WI38 (cell line): ENCODE results near the gene PRR3.
A peak's percentile ranks its signal among the peaks of the same experiment; 100 is the strongest.

ENCODE experiments used
- H3K4me3 ChIP-seq: 2 replicates; pipeline ENCODE4 v1.5.1; 2011; ENCODE audit warnings: low read depth, mild to moderate bottlenecking, control low read depth, low read length
- TF ChIP-seq, protein P1 (sequence below): IDR thresholded peaks from 2 replicates; pipeline ENCODE4 v1.5.1; 2012; ENCODE audit warnings: low read depth, mild to moderate bottlenecking, control low read depth, low read length

The PRR3 gene

GRCh38 chr6:30612213-30612612, 55.1 kb downstream of the PRR3 start:
- TF ChIP-seq, protein P1, sequence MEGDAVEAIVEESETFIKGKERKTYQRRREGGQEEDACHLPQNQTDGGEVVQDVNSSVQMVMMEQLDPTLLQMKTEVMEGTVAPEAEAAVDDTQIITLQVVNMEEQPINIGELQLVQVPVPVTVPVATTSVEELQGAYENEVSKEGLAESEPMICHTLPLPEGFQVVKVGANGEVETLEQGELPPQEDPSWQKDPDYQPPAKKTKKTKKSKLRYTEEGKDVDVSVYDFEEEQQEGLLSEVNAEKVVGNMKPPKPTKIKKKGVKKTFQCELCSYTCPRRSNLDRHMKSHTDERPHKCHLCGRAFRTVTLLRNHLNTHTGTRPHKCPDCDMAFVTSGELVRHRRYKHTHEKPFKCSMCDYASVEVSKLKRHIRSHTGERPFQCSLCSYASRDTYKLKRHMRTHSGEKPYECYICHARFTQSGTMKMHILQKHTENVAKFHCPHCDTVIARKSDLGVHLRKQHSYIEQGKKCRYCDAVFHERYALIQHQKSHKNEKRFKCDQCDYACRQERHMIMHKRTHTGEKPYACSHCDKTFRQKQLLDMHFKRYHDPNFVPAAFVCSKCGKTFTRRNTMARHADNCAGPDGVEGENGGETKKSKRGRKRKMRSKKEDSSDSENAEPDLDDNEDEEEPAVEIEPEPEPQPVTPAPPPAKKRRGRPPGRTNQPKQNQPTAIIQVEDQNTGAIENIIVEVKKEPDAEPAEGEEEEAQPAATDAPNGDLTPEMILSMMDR, result 0 out of 2 replicates have a peak, but pooled peaks have one; percentile 9
- no peak overlapping the region for H3K4me3 ChIP-seq

- TF ChIP-seq, protein P1, result no peak
- H3K4me3 ChIP-seq, result no peak overlapping the region
These were observed 55.7 kb downstream of the PRR3 start for GRCh38 chr6:30612687-30613248.
